SK-N-DZ (cell line): ENCODE data around the gene MMD. TPM values are rescaled to one million over a fixed set of nuclear protein-coding genes. Genes with fewer than 3 reads are reported as not detected.
"Not testable (repeated sequence)": the region's sequence is repeated elsewhere in the genome, so short reads cannot be mapped to it uniquely, and the experiment has no call there.

ENCODE experiments used
- DNase-seq: peaks from one replicate; pipeline ENCODE4 v3.0.0-alpha.2; 2015; ENCODE audit warnings: low spot score
- polyA plus RNA-seq, 2 experiments: library from polyadenylated mRNA; depleted of rRNA; stranded (reverse); fragments of >200 nt; gene quantifications; 2 replicates each; pipeline ENCODE4 v1.2.3, GENCODE V29; 2014

The MMD gene, protein sequence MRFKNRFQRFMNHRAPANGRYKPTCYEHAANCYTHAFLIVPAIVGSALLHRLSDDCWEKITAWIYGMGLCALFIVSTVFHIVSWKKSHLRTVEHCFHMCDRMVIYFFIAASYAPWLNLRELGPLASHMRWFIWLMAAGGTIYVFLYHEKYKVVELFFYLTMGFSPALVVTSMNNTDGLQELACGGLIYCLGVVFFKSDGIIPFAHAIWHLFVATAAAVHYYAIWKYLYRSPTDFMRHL
- 170 and 172 TPM in 2 replicates for polyA plus RNA-seq (2014; cell fraction: cytosol; rRNA removed)
- polyA plus RNA-seq (2014; cell fraction: nucleus; rRNA removed), result 97.1 and 130 TPM in 2 replicates

DNA sequence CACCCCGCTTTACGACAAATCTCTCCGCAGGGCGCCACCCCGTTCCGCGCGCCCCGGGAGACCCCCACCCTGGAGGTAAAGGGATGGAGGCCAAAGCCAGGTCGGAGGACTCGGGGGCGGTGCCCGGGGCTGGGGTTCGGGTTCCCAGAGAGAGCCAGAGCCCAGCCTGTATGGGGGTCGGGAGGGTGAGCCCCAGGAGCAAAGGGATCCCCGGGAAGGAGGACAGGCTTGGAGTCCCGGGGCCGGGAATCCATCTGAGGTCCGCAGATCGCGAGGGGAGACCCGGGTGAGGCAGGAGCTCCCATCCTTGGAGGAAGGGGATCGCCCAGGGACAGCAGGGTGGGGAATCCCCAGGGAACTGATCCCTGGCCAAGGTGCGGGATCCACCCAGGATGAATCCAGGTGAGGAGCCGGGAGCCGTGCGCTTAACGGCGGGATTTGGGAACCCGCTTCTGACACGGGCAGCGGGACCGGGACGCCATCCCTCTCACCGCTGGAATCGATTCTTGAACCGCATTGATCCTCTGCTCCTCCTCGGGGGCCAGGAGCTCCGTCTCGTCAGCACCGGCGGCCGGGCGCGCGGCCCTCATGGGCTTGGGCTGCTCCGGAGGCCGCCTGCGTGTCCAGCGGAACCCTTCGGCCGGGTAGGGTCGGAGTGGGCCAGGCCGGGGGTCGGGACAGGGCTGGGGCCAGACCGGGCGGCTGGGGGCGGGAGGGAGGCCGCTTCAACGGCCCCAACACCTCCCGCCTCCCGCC, at the start of gene MMD:
TSS of gene MMD (minus strand) at position 657 of the 756 bp plus-strand sequence. CDS start at position 517, 140 bp downstream.
- peak; percentile 59 for DNase-seq

DNA sequence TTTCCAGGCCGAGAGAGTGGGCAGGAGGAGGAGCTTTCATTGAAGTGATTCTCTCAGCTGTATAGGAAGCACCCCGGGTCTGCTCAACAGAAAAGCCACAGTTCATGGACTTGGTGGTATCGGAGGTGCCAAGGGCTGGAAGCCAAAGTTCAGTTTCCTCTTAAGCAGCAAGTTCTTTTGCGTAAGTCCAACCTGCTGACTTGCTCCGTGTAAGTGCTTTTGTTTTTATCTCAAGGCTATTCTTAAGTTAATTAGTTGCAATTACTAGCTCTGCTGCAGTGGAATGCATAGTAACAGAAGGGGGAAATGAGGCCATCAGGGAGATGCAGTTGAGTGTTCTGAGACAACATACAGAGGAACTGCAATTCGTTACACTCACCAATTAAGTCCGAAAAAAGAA, 45.0 kb upstream of the MMD start:
- DNase-seq, result peak; percentile 40

DNA sequence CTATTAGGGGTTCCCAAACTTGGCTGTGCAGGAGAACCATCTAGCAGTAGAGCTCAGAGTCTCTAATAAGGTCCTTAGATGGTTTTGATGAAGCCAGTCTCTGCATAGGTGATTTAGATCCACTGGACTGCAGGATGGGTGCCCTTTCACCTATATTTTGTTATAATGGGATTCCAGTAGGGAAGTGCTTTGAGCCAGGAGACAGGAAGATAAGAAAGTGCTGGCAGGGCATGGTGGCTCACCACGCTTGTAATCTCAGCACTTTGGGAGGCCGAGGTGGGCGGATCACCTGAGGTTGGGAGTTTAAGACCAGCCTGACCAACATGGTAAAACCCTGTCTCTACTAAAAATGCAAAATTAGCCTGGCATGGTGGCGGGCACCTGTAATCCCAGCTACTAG, 44.1 kb upstream of the MMD start:
- DNase-seq, result not testable (repeated sequence)

DNA sequence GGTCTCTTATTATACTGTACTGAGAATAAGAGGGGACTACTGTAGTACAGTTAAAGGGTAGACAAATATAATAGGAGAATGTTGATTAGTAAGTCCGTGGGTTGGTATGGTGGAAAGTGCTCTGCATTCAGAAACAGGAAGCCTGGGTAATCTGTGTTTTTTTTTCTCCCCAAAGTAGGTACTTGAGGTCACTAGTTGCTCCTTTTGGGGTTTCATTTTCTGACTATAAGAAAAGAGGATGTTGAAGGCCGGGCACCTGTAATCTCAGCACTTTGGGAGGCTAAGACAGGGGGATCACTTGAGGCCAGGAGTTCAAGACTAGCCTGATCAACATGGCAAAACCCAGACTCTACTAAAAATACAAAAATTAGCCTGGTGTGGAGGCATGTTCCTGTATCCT, 42.0 kb upstream of the MMD start:
- DNase-seq, result no peak

DNA sequence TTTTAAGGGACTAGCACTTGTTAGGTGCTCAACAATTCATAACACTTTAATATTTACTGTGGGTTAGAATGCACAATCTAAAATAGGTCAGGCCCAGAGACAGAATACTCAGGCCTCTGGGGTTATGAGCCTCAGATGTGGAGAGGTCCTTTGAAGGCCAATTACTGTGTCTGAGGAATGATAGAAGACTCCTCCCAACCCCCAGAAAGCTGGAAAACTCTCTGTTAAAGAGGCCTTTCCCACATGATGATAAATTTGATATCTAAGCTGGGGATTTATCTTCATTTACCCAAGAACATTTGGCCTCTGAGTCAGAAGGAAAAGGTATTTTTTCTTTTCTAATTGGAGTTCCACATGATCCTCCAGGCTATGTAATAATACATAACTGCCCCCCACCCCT, 41.1 kb upstream of the MMD start:
- no peak for DNase-seq

DNA sequence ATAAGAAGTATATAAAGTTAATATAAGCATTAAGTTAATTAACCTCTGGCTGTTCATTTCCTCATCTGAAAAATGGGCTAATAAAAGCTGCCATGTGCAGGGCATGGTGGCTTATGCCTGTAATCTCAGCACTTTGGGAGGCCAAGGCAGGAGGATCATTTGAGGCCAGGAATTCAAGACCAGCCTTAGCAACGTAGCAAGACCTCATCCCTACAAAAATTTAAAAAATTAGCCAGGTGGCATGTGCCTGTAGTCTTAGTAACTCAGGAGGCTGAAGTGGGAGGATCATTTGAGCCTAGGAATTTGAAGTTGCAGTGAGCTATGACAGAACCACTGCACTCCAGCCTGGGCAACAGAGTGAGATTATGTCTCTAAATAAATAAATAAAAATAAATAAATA, 40.6 kb upstream of the MMD start:
- no peak for DNase-seq

DNA sequence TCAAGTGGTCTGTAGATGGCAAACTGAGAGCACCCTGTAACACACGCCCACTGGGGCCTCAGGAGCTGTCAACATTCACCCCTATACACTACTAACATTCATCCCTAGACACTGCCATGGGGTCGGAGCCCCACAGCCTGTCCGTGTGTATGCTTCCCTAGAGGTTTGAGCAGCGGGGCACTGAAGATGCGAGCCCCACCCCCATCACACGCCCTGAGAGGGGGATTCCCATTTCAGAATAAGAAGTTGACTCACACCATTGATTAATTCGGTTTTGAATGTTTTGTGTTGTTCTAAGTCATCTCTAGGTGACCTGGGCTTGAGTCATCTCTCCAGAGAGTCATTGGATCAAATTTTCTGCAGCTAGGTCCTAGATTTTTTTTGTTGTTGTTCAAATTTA, 37.3 kb upstream of the MMD start:
- no peak for DNase-seq

DNA sequence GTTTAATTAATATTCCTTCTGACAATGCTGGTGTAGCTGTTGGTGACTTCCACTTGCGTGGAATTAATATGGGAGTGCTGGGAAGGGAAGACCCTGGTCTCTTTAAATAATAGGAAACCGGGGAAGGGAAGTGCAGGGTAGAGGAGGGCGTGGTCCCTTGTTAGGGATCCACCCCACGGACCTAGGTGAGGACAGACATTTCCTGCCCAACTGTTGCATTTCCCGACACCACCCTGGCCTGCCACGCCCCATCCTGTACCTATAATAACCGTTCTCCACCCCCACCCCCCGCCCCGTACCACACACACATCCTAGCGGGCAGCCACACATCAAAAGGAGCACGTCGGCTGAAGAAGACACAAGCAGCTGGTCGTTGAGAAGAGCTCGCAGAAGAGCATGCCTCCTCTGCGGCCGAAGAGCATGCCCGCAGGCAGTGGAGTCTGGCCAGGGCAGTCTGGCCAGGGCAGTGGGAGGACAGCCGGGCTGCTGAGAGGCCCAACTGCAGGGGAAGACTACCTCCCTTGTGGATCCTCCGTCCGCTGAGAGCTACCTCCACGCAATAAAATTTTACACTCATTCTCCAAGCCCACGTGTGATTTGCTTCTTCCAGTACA, 36.8 kb upstream of the MMD start:
- DNase-seq, result no peak

DNA sequence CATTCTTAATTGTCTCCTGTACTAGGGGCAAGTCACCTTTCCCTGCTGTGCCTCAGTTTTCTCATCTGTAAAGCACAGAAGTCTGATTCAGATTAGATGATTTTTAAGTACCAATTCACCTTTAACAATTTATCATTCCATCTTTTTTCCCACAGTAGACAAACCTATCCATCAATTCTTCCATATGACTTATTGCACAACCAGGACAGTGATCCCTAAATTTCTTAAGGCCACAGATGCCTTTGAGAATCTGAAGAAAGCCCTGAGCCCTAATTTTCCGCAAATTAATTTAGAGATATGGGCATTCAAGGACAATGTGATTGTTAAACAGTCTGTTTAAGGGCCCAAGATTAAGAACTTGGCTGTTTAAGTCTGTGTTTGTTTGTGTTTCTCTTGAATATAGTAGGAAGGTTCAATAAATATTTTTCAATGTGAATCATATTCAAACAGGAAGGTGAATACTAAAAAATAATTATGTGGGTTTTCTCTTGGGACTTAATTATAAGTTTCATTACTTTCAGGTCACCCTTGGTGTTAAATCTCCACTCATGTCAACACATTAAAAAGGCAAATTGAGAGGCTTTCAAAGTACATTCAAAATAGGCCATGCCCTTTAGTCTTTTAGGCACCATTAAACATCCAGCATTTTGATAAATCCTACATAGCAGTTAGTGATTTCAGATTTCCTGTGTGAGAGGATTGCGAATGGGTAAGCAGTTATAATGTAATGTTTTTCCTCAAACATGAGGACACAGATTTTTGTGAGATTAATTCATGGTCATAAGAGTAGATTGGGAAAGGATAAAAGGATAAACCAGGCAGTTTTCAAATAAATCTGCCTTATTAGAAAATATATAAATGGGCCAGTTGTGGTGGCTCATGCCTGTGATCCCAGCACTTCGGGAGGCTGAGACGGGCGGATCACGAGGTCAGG, 34.9 kb upstream of the MMD start:
- no peak for DNase-seq

DNA sequence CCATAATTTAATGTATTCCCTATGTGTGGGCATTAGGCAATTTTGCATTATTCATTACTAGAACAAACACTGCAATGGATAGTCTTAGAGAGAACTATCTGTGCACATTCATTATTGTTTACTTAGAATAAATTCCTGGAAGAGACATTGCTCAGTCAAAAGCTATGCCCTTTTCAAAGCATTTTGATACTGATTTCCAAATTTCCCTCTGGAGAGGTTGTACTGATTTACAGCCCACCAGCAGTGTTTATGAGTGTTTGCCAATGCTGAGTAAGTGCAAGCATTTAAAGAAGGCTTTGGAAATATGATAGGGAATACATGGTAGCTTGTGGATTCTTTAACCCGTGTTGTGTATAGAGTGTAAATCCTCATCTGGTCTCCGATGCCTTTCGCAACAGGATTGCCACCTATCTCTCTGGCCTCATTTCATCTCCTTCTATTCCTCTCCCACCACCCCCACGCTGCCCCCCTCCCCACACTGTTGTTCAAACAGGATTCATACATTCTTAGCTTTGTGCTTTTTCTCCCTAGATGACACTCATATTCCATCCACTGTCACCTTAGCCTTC, 33.4 kb upstream of the MMD start:
- DNase-seq, result no peak

DNA sequence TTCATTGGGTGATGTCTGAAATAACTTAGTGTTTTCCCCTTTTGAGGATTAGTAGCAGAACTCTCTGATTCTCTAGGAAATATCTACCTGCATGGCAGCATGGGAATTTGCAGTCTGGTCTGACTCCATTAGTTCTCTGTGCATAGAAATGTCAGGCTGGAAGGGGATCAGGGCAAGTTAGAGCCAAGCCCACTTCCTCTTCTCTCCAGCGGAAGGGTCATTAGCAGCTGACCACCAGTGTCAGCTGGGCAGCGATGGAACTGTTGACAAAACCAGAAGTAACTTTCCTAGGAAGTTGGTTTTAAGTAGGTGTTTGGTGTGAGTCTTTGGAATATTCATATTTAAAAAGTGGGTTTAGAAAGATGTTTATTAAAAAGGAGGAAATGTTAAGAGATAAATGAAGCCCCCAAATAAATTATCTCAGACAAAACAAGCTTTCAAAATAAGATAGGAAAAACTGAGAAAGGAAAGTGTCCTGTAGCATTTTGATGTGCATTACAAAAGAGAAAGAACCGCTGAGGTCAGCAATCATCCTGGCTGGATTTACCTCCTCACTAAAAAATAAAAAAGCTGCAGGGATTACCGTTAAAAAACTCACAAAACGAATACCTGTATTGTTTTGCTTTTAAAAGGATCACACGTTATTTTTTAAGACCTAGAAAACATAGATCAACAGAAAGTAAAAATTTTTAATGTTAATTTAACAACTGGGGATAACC, 32.4 kb upstream of the MMD start:
- no peak for DNase-seq

DNA sequence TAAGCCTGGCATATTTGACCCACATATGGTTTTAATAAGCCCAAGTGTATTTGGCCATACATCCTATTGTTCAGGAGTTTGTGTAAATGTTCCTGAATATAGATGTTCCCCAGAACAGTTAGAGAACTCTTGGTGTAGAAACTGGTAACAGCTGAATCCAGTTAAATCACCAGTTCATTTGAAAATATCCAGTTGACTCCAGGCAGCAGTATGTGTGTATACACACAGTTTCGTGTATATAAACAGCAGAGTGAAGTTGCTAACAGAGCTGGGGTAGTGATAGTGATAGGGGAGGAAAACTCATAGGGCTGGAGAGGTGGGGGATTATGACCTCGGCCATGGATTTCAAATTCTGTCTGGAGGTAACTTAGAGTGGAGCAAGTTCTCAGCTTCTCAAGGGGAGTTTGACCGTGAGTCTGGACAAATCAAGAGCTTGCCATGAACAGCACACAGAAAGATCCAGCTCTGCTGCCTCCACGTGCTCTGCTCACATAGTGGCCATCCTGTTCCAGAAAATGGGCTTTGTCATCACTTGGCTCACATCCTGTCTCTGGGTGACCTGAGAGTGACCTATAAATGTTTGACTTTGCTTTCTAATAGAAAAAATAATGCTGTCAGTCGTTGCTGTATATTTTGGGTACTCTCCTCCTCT, 30.6 kb upstream of the MMD start:
- DNase-seq, result no peak

DNA sequence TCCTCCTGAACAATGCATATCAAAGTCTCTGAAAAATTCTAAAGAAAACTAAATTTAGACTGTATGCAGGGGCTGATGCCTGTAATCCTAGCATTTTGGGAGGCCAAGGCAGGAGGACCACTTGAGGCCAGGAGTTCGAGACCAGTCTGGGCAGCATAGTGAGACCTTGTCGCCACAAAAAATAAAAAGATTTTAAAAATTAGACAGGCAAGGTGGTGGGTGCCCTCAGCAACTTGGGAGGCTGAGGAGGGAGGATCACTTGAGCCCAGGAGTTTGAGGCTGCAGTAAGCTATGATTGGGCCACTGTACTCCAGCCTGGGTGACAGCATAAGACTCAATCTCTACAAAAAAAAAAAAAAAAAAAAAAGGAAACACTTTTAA, 30.1 kb upstream of the MMD start:
- DNase-seq, result no peak

DNA sequence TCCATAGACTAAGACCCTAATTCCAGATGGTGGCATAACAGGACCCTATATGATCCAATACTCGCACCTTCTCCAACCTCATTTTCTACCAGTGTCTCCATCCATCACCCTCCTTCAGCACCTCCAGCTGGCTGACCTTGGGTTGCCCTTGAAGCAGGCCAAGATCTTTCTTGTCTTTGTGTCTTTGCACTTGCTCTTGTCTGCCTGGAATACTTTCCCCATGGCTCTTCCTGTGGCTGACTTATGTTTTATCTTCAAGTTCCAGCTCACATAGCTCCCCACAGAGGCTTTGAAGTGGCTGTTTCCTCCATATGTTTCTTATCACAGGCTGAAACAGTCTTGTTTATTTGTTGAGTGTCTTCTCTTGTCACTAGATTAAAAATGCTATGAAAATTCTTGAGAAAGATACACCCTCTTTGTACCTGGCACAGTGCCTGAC, 29.6 kb upstream of the MMD start:
- no peak for DNase-seq

DNA sequence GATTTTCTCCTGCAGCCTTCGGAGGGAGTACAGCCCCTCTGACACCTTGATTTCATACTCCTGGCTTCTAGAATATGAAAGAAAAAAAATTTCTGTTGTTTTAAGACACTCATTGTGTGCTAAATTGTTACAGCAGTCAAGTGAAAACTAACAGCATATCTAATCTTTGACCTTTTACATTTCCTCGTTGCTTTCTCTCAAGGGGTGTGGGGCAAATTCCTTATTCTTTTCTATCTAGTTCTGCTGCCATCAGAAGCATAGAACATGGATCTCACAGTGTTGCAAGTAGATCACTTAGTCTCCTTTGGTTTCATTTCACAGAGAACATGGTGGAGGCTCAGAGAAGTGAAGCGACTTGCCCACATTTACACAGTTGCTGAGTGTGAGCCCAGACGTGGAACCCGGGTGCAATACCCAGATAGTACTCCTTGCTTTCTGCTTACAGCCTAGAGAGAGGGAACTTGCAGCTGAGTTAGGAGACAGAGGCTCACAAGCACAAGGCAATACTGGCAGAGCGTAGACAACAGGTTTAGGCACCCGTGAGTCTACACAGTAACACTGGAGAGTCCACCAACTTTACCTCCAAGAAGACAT, 28.7 kb upstream of the MMD start:
- no peak for DNase-seq

DNA sequence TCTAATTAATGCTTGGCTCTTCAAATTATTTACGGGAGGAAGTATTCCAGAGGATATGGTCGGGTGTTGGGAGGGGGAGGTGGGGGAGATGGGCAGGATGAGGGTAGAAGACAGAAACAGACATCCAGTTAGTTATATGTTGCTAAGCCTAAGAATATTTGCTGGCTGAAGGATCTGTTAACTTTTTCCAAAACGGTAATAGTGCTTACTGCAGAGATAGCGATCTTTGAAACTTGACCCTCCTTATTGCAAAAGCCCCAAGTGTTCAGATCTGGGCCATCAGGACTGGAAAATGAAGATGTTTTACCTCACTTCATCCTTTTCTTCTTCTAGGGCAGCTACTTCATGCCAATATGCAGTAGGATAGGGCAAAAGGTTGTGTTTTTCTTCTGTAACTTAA, 27.0 kb upstream of the MMD start:
- peak; percentile 43 for DNase-seq

DNA sequence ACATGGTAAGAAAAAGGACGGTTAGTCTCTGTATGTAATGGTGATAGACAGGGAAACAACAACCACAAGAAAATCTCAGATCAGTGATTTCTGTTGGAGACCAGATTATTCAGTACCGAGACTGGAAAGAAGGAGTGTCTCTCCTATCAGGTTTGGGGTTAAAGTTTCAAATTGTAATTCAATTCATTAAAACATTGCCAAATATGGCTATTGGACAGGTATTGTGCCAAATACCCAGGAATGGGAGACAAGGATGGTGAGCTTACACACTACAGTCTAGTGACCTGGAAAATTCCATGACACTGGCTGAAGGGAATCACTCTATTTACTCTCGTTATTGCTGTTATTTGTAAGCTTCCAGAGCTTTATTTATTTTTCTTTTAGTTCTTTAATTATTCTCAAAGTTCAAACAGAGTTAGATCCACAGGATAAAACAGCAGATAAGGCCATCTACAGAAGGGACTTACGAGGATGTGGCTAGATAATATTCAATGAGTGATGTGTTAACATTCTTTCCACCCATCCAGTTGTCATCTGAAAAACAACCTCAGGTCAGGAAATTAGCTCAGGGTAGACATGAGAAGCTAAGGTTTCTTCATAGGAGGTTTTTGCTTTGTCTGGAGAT, 25.1 kb upstream of the MMD start:
- no peak for DNase-seq

DNA sequence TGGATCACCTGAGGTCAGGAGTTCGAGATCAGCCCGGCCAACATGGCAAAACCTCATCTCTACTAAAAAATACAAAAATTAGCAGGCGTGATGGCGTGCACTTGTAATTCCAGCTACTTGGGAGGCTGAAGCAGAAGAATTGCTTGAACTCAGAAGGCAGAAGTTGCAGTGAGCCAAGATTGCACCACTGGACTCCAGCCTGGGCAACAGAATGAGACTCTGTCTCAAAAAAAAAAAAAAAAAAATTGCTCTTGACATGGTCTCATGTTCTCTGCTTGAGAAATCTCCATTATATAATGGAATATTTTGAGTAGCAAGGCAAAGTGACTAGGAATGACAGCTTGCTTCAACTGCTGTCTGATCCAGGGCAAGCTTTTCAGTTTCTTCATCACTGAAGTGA, 24.4 kb upstream of the MMD start:
- not testable (repeated sequence) for DNase-seq
